OCI-LY7 (cell line): Measurements from ENCODE around the gene PSAP. TPM values are rescaled to one million over a fixed set of nuclear protein-coding genes. Genes with fewer than 3 reads are reported as not detected.

Experiments used
- BruUV-seq: library from RNA; stranded (reverse); fragments of 400-500 nt; replicated peaks from 2 replicates; lab custom pipeline; 2021; lab: Mats Ljungman, UMichigan
- CTCF ChIA-PET: fragments of 300-600 bp; sonication (Branson Sonifier 250); formaldehyde crosslinking; loops from one replicate; lab custom pipeline; 2022; ENCODE audit warnings: antibody characterized with exemption; ENCODE audit not compliant: unreplicated experiment; lab: Charles Lee
- POLR2A ChIA-PET: fragments of 300-600 bp; sonication (Branson Sonifier 250); formaldehyde crosslinking; loops from one replicate; lab custom pipeline; 2022; ENCODE audit warnings: antibody characterized with exemption; lab: Charles Lee
- DNase-seq: peaks from one replicate; pipeline ENCODE4 v3.0.0-alpha.2; 2015; ENCODE audit warnings: low spot score
- H2AFZ ChIP-seq: fragments of 200-600 bp; sonication (generic), shearing (Covaris generic); 2 replicates; pipeline ENCODE4 v1.6.1; 2014; ENCODE audit warnings: mild to moderate bottlenecking, antibody characterized with exemption, low read length, moderate library complexity
- H3K27ac ChIP-seq: fragments of 200-600 bp; sonication (generic); 2 replicates; pipeline ENCODE4 v1.5.1; 2014; ENCODE audit warnings: mixed run types, low read depth, mild to moderate bottlenecking, moderate library complexity, low read length, inconsistent platforms; ENCODE audit not compliant: poor library complexity, severe bottlenecking
- H3K36me3 ChIP-seq: fragments of 200-600 bp; sonication (generic); 2 replicates; pipeline ENCODE4 v1.6.1; 2014; ENCODE audit warnings: mild to moderate bottlenecking, antibody characterized with exemption, low read length, moderate library complexity, mixed read lengths; ENCODE audit not compliant: insufficient read depth
- H3K4me1 ChIP-seq: fragments of 200-600 bp; sonication (generic); 2 replicates; pipeline ENCODE4 v1.5.1; 2014; ENCODE audit warnings: mild to moderate bottlenecking, low read length; ENCODE audit not compliant: insufficient read depth, poor library complexity, severe bottlenecking
- H3K4me2 ChIP-seq: fragments of 200-600 bp; sonication (generic); 2 replicates; pipeline ENCODE4 v1.6.1; 2014; ENCODE audit warnings: mild to moderate bottlenecking, low read length
- H3K4me3 ChIP-seq: fragments of 200-600 bp; sonication (generic); 2 replicates; pipeline ENCODE4 v1.5.1; 2014; ENCODE audit warnings: mild to moderate bottlenecking, low read depth, low read length; ENCODE audit not compliant: poor library complexity, severe bottlenecking
- H3K79me2 ChIP-seq: fragments of 200-600 bp; sonication (generic); 2 replicates; pipeline ENCODE4 v1.6.1; 2016; ENCODE audit warnings: low read depth, mild to moderate bottlenecking, low read length, moderate library complexity, mixed read lengths; ENCODE audit not compliant: insufficient read depth
- H3K9me2 ChIP-seq: fragments of 200-600 bp; sonication (generic); 2 replicates; pipeline ENCODE4 v1.6.1; 2016; ENCODE audit warnings: mild to moderate bottlenecking, low read length, mixed read lengths; ENCODE audit not compliant: insufficient read depth
- H3K9me3 ChIP-seq: fragments of 200-600 bp; sonication (generic); 2 replicates; pipeline ENCODE4 v1.6.1; 2014; ENCODE audit warnings: mild to moderate bottlenecking, mixed run types, low read length, mixed read lengths
- H4K20me1 ChIP-seq: fragments of 200-600 bp; sonication (generic); 2 replicates; pipeline ENCODE4 v1.6.1; 2014; ENCODE audit warnings: mild to moderate bottlenecking, antibody characterized with exemption, low read length, moderate library complexity, mixed read lengths; ENCODE audit not compliant: insufficient read depth
- EZH2phosphoT487 ChIP-seq: fragments of 200-600 bp; sonication (generic); IDR thresholded peaks from 2 replicates; pipeline ENCODE4 v1.6.1; 2018; ENCODE audit warnings: low read depth, borderline replicate concordance, mild to moderate bottlenecking, mixed run types, antibody characterized with exemption, low read length, moderate library complexity, mixed read lengths
- intact Hi-C: fragments of 100-400 bp; cut with micrococcal nuclease; formaldehyde crosslinking; loops from one replicate; pipeline ENCODE4 v1.10.0; 2022; ENCODE audit not compliant: unreplicated experiment
- total RNA-seq, 2 experiments: library from RNA; depleted of rRNA in 1 of 2; stranded (reverse); fragments of >200 nt in 1 of 2; shearing (Covaris generic) in 1 of 2; gene quantifications; 2 replicates each; pipeline ENCODE4 v1.2.3, GENCODE V29; 2014 to 2022
- TF ChIP-seq, protein P1 (sequence below): fragments of 200-600 bp; sonication (generic); conservative IDR thresholded peaks from 2 replicates; pipeline ENCODE4 v1.5.1; 2014; ENCODE audit warnings: mild to moderate bottlenecking, antibody characterized with exemption, low read length, moderate library complexity, mixed read lengths

Gene PSAP
- total RNA-seq, 2 experiments from 2014 or later: 163 to 200 TPM

DNA sequence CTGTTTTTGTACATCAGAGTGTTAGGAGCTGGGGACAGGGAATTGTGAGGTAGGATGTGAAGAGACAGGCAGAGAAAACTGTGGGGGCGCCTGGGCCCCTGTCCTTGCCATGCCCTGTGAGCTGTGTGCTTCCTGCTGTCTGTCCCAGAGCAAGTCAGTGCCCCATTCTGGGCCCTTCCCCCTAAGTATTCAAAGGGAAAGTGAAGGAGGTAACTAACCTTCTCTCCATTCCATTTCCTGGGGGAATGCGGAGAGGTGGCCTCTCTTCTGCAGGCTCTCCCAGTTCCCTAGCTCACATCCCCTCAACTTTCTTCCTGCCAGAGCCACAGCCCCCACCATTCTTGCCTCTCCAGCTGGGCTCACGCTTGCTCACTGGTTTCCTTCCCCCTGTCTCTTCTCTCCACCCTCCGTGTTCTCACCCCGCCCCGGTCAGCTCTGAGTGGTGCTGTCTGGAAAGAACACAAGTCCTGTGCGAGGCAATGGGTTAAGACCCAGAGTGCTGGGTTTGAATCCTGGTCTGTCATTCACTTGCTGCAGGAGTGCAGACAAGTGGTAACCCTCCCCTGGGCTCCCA, 68.0 kb downstream of the PSAP start:
- Histone ChIP-seq H3K4me3 (no peak overlapping the region), H3K36me3 (no peaks in the 10 kb centered on the region), H4K20me1 (no peaks in the 10 kb centered on the region), H3K79me2 (no peaks in the 10 kb centered on the region), H3K9me2 (no peaks in the 10 kb centered on the region), H3K4me2 (no peak overlapping the region), H3K4me1 (no peaks in the 10 kb centered on the region), H3K27ac (no peak overlapping the region), H3K9me3 (no peaks in the 10 kb centered on the region), H2AFZ (no peak overlapping the region)
- intact Hi-C loops: no loop called here
- POLR2A ChIA-PET: no interaction called here
- DNase-seq: no peak
- BruUV-seq: no TSS peak
- CTCF ChIA-PET: no interaction called here
- no peak for TF ChIP-seq EZH2phosphoT487
- TF ChIP-seq, protein P1, sequence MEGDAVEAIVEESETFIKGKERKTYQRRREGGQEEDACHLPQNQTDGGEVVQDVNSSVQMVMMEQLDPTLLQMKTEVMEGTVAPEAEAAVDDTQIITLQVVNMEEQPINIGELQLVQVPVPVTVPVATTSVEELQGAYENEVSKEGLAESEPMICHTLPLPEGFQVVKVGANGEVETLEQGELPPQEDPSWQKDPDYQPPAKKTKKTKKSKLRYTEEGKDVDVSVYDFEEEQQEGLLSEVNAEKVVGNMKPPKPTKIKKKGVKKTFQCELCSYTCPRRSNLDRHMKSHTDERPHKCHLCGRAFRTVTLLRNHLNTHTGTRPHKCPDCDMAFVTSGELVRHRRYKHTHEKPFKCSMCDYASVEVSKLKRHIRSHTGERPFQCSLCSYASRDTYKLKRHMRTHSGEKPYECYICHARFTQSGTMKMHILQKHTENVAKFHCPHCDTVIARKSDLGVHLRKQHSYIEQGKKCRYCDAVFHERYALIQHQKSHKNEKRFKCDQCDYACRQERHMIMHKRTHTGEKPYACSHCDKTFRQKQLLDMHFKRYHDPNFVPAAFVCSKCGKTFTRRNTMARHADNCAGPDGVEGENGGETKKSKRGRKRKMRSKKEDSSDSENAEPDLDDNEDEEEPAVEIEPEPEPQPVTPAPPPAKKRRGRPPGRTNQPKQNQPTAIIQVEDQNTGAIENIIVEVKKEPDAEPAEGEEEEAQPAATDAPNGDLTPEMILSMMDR: no peak

DNA sequence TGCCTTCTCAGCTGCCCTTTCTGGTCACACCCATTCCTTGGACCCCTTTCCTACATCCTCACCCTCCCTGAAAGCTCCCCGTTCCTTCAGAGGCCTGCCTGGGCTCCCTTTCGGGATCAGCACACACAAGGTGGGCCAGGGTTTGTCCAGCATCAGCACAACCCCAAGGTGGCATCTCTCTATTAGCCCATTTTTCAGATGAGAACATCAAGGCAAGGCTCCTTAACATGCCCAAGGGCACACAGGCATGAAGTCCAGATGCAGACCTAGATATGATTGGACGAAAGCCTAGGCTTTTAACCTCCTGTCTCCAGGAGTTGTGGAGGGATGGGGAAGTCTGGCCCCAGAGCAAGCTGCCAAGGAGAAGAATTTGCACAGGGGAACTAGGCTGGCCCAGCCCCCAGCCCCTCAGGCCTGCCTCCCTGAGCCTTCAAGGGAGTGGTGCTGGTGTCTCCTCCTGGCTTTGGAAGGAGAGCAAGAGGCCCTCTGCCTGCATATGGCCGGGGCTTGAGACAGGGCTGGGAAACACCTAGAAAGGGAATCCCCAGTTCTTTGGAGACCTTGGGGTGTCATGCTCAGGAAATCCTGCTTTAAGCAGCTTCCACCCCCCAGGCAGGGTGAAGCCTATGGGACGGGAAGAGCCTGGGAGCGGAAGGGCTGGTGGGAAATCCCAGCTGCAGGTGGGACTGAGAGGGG, 68.7 kb downstream of the PSAP start:
- Histone ChIP-seq H2AFZ (no peak overlapping the region), H3K27ac (no peak overlapping the region), H3K4me3 (no peak overlapping the region), H3K79me2 (no peaks in the 10 kb centered on the region), H3K36me3 (no peaks in the 10 kb centered on the region), H3K9me3 (no peaks in the 10 kb centered on the region), H3K4me1 (no peaks in the 10 kb centered on the region), H3K4me2 (no peak overlapping the region), H4K20me1 (no peaks in the 10 kb centered on the region), H3K9me2 (no peaks in the 10 kb centered on the region)
- DNase-seq: no peak
- CTCF ChIA-PET: no interaction called here
- no TSS peak for BruUV-seq
- intact Hi-C loops: no loop called here
- TF ChIP-seq EZH2phosphoT487: no peak
- TF ChIP-seq, protein P1: no peak
- POLR2A ChIA-PET: no interaction called here

DNA sequence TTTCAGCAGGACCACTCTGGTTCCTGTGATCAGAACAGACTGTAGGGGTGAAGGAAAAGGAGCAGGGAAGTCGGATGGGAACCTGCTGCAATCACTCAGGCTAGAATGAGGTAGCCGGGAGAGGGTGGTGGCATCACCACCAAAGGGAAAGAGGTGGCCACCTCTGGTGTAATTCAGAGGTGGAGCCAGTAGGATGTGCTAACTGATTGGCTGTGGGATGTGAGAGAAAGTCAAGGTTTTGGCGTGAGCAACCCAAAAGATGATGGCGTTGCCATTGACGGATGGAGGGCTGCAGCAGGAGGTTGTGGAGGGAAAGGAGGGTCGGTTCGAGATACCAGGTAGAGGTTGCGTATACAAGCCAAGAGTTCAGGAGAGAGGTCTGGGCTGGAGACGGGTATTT, 70.3 kb downstream of the PSAP start:
- Histone ChIP-seq H3K4me1 (peaks cover 13% of the 10 kb centered on the region), H3K27ac (no peak overlapping the region), H3K9me2 (no peaks in the 10 kb centered on the region), H2AFZ (no peak overlapping the region), H3K79me2 (no peaks in the 10 kb centered on the region), H3K4me2 (no peak overlapping the region), H3K4me3 (no peak overlapping the region), H3K36me3 (no peaks in the 10 kb centered on the region), H3K9me3 (no peaks in the 10 kb centered on the region), H4K20me1 (no peaks in the 10 kb centered on the region)
- peak; percentile 28 for DNase-seq
- POLR2A ChIA-PET: no interaction called here
- CTCF ChIA-PET: no interaction called here
- no peak for TF ChIP-seq EZH2phosphoT487
- TF ChIP-seq, protein P1: peak; percentile 54
- intact Hi-C loops: no loop called here
- BruUV-seq: no TSS peak
